Left kidney (tissue), 2 donors: Measurements from ENCODE around the gene HEBP1. TPM values are rescaled to one million over a fixed set of nuclear protein-coding genes. Genes with fewer than 3 reads are reported as not detected.

Experiments
- DNase-seq: peaks from one replicate; pipeline ENCODE4 v3.0.0-alpha.2; 2013
- polyA plus RNA-seq: library from polyadenylated mRNA; unstranded; fragments of 120-200 nt; gene quantifications from one replicate; pipeline ENCODE4 v1.2.1, GENCODE V29; 2013; ENCODE audit not compliant: insufficient read length

HEBP1 gene
- polyA plus RNA-seq, 1 donor: 54.6 TPM

- peak; percentile 68 for DNase-seq
These were observed 7.5 kb downstream of the HEBP1 start for GRCh38 chr12:12992418-12993130.

GRCh38 chr12:12990700-12991468 lies 9.2 kb downstream of the HEBP1 start:
- DNase-seq: no peak

- DNase-seq: no peak
These were observed 12.6 kb downstream of the HEBP1 start for GRCh38 chr12:12987421-12987820.

- DNase-seq: no peak
These were observed 13.2 kb downstream of the HEBP1 start for GRCh38 chr12:12986775-12987331.

GRCh38 chr12:12985817-12986408 lies 14.2 kb downstream of the HEBP1 start:
- no peak for DNase-seq

- DNase-seq: no peak
These were observed 15.9 kb downstream of the HEBP1 start for GRCh38 chr12:12984149-12984548.

- DNase-seq: peak; percentile 40
These were observed 16.5 kb downstream of the HEBP1 start for GRCh38 chr12:12983420-12984035.

- no peak for DNase-seq
These were observed 17.7 kb downstream of the HEBP1 start for GRCh38 chr12:12982331-12982730.

GRCh38 chr12:12979731-12980259 lies 20.3 kb downstream of the HEBP1 start:
- peak; percentile 26 for DNase-seq

- DNase-seq: no peak
These were observed 20.9 kb downstream of the HEBP1 start for GRCh38 chr12:12979126-12979525.

GRCh38 chr12:12977231-12977630 lies 22.8 kb downstream of the HEBP1 start:
- DNase-seq: no peak

GRCh38 chr12:12976366-12976765 lies 23.7 kb downstream of the HEBP1 start:
- DNase-seq: no peak

- no peak for DNase-seq
These were observed 24.6 kb downstream of the HEBP1 start for GRCh38 chr12:12975322-12976077.

GRCh38 chr12:12974211-12974610 lies 25.9 kb downstream of the HEBP1 start:
- DNase-seq: no peak

GRCh38 chr12:12973019-12973418 lies 27.0 kb downstream of the HEBP1 start:
- DNase-seq: no peak

GRCh38 chr12:12965836-12966235 lies 34.2 kb downstream of the HEBP1 start:
- DNase-seq: no peak

- no peak for DNase-seq
These were observed 35.8 kb downstream of the HEBP1 start for GRCh38 chr12:12964255-12964654.

- DNase-seq: no peak
These were observed 39.3 kb downstream of the HEBP1 start for GRCh38 chr12:12960639-12961209.

- no peak for DNase-seq
These were observed 41.2 kb downstream of the HEBP1 start for GRCh38 chr12:12958886-12959285.

GRCh38 chr12:12954878-12955625 lies 45.0 kb downstream of the HEBP1 start:
- no peak for DNase-seq
